GM12878 (cell line): Measurements from ENCODE around the gene MEP1A. TPM values are rescaled to one million over a fixed set of nuclear protein-coding genes. Genes with fewer than 3 reads are reported as not detected.
"Not testable (repeated sequence)": the region's sequence is repeated elsewhere in the genome, so short reads cannot be mapped to it uniquely, and the experiment has no call there.

Experiments used
- ATAC-seq: fragments of 200-7000 bp; cut with Tn5 transposase; 3 replicates; pipeline ENCODE4 v1.9.1; 2020; ENCODE audit warnings: mild to moderate bottlenecking, moderate library complexity
- BruUV-seq: library from RNA; stranded (reverse); fragments of 400-500 nt; replicated peaks from 2 replicates; lab custom pipeline; 2021; lab: Mats Ljungman, UMichigan
- CTCF ChIA-PET: fragments of 300-600 bp; sonication (Branson Sonifier 250); formaldehyde crosslinking; extraction: SDS; loops from one replicate; lab custom pipeline; 2021; ENCODE audit warnings: inconsistent platforms; lab: Yijun Ruan, JAX
- POLR2A ChIA-PET: fragments of 350-600 bp; formaldehyde crosslinking; extraction: SDS; loops from one replicate; lab custom pipeline; 2021; ENCODE audit warnings: inconsistent platforms; lab: Charles Lee
- RAD21 ChIA-PET: fragments of 300-600 bp; sonication (Branson Sonifier 250); formaldehyde crosslinking; loops from one replicate; lab custom pipeline; 2023; ENCODE audit warnings: antibody characterized with exemption; ENCODE audit not compliant: unreplicated experiment; lab: Charles Lee
- SMC1A ChIA-PET: fragments of 300-600 bp; sonication (Branson Sonifier 250); formaldehyde crosslinking; loops from one replicate; lab custom pipeline; 2023; ENCODE audit not compliant: unreplicated experiment, uncharacterized antibody; lab: Charles Lee
- DNase-seq: peaks from one replicate; pipeline ENCODE4 v3.0.0-alpha.2; 2011; ENCODE audit warnings: low read depth, low spot score
- FAIRE-seq: peaks from 3 replicates; lab custom pipeline; 2011; peaks lifted over from hg19 to GRCh38; lab: Jason Lieb, UNC
- H2AFZ ChIP-seq: 2 replicates; pipeline ENCODE4 v1.6.0; 2011; ENCODE audit warnings: low read depth, low read length, control low read depth; ENCODE audit not compliant: control insufficient read depth
- H3K27ac ChIP-seq: 2 replicates; pipeline ENCODE4 v1.5.1; 2011; ENCODE audit warnings: control low read depth; ENCODE audit not compliant: control insufficient read depth, insufficient read depth
- H3K27me3 ChIP-seq, 2 experiments: replicated peaks in 1 of 2; 2 replicates each; pipeline versions ENCODE4 v1.6.0 to v1.6.1; 2011; ENCODE audit warnings: low read length in 1 of 2; ENCODE audit not compliant: control insufficient read depth in 2 of 2, insufficient read depth in 2 of 2
- H3K36me3 ChIP-seq, 2 experiments: 2 replicates each; pipeline ENCODE4 v1.5.1; 2011; ENCODE audit warnings: low read length in 1 of 2; ENCODE audit not compliant: control insufficient read depth in 2 of 2, insufficient read depth in 2 of 2
- H3K4me1 ChIP-seq: 2 replicates; pipeline ENCODE4 v1.6.1; 2011; ENCODE audit warnings: mild to moderate bottlenecking, low read length, moderate library complexity, mixed read lengths; ENCODE audit not compliant: control insufficient read depth, insufficient read depth
- H3K4me2 ChIP-seq: 2 replicates; pipeline ENCODE4 v1.6.0; 2011; ENCODE audit warnings: control low read depth; ENCODE audit not compliant: control insufficient read depth, insufficient read depth
- H3K4me3 ChIP-seq: fragments of 200-600 bp; sonication (generic); 2 replicates; pipeline ENCODE4 v1.5.1; 2016
- H3K79me2 ChIP-seq: 2 replicates; pipeline ENCODE4 v1.6.0; 2011; ENCODE audit warnings: low read length; ENCODE audit not compliant: control insufficient read depth, insufficient read depth
- H3K9ac ChIP-seq: 2 replicates; pipeline ENCODE4 v1.8.0; 2011; ENCODE audit warnings: low read length, control low read depth, mixed read lengths; ENCODE audit not compliant: control insufficient read depth, insufficient read depth
- H3K9me3 ChIP-seq: replicated peaks from 3 replicates; pipeline ENCODE4 v1.5.1; 2011; ENCODE audit warnings: mild to moderate bottlenecking, low read length; ENCODE audit not compliant: control insufficient read depth, insufficient read depth
- H4K20me1 ChIP-seq: 2 replicates; pipeline ENCODE4 v1.6.0; 2011; ENCODE audit not compliant: control insufficient read depth, insufficient read depth
- BMI1 ChIP-seq: fragments of 450-650 bp; IDR thresholded peaks from 2 replicates; pipeline ENCODE4 v1.6.1; 2016; ENCODE audit warnings: mild to moderate bottlenecking, moderate library complexity, borderline replicate concordance
- RAD51 ChIP-seq: fragments of 450-650 bp; IDR thresholded peaks from 2 replicates; pipeline ENCODE4 v1.6.1; 2016; ENCODE audit warnings: moderate library complexity, mild to moderate bottlenecking, inconsistent platforms
- SMC3 ChIP-seq: IDR thresholded peaks from 2 replicates; pipeline ENCODE4 v1.6.1; 2011; ENCODE audit warnings: low read length, improper control_type of control experiment, borderline replicate concordance
- TCF3 ChIP-seq: IDR thresholded peaks from 2 replicates; pipeline ENCODE4 v1.6.1; 2012; ENCODE audit warnings: low read depth, mild to moderate bottlenecking, low read length, borderline replicate concordance; ENCODE audit not compliant: insufficient read depth
- ZNF622 ChIP-seq: fragments of 450-650 bp; IDR thresholded peaks from 2 replicates; pipeline ENCODE4 v1.6.1; 2017; ENCODE audit warnings: mild to moderate bottlenecking, inconsistent platforms
- WGBS: methylation state at CpG from one replicate; pipeline ENCODE4 v1.1.6; 2016; ENCODE audit warnings: low lambda C conversion rate; ENCODE audit not compliant: insufficient replicate concordance, insufficient coverage; ENCODE audit errors: missing lambda C conversion rate; 5-methylcytosine and 5-hydroxymethylcytosine counted together
- in situ Hi-C: fragments of 300-500 bp; cut with MboI; formaldehyde crosslinking; loops from 9 replicates; pipeline ENCODE4 v1.14.3; 2018; ENCODE audit warnings: mixed read lengths
- intact Hi-C: fragments of 100-400 bp; cut with micrococcal nuclease; formaldehyde crosslinking; loops from one replicate; pipeline ENCODE4 v1.14.2; 2022; ENCODE audit not compliant: unreplicated experiment
- polyA plus RNA-seq, 11 experiments: library from polyadenylated mRNA; depleted of rRNA in 4 of 11; unstranded in 6 of 11; stranded (reverse) in 5 of 11; fragments of >200 nt; fragmentation: Nextera tagmentation in 4 of 11; fragmentation: Illumina TruSeq in 1 of 11; extraction: Ambion mirVana in 4 of 11; extraction: Trizol in 1 of 11; gene quantifications; 1 replicate in 1 of 11; 2 replicates in 10 of 11; pipeline versions ENCODE4 v1.2.1 to v1.2.3, GENCODE V29; 2011 to 2016; ENCODE audit warnings: inconsistent platforms in 2 of 11, missing spikeins in 2 of 11, low read depth in 1 of 11
- total RNA-seq, 4 experiments: library from RNA; depleted of rRNA in 3 of 4; stranded (reverse); fragments of >200 nt in 3 of 4; fragmentation: Illumina TruSeq in 1 of 4; extraction: Trizol in 1 of 4; gene quantifications; 2 replicates each; pipeline versions ENCODE4 v1.2.1 to v1.2.3, GENCODE V29; 2013 to 2021
- TF ChIP-seq, protein P1 (sequence below): fragments of 450-650 bp; IDR thresholded peaks from 2 replicates; pipeline ENCODE4 v1.6.1; 2016; ENCODE audit warnings: mild to moderate bottlenecking
- TF ChIP-seq, protein P2 (sequence below): fragments of 450-650 bp; IDR thresholded peaks from 2 replicates; pipeline ENCODE4 v1.6.1; 2017; ENCODE audit warnings: antibody characterized with exemption, mild to moderate bottlenecking, moderate library complexity

MEP1A gene
- total and polyA plus RNA-seq, 10 of the 15 experiments (the other 5 are each of a cell fraction or from before 2014, with no cell fraction given) = not detected

DNA sequence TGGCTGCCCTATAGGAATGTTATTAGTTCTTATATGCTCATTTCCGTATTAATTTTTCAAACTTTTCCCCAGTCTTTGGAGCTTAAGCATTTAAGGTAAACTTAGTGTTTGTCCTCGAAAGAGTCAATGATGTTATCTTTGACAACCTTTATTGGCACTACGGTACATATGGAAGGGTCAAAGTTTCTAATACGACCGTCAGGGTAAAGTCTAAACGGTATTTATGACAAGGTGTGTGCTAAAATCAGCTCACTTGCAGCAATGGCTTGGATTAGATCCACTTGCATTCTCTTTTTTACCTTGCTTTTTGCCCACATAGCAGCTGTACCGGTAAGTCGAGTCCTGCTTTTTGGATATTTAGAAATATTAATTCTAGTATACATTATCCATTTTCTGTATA, at the start of gene MEP1A (continued):
- TF ChIP-seq, protein P1, sequence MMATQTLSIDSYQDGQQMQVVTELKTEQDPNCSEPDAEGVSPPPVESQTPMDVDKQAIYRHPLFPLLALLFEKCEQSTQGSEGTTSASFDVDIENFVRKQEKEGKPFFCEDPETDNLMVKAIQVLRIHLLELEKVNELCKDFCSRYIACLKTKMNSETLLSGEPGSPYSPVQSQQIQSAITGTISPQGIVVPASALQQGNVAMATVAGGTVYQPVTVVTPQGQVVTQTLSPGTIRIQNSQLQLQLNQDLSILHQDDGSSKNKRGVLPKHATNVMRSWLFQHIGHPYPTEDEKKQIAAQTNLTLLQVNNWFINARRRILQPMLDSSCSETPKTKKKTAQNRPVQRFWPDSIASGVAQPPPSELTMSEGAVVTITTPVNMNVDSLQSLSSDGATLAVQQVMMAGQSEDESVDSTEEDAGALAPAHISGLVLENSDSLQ = no peak

DNA sequence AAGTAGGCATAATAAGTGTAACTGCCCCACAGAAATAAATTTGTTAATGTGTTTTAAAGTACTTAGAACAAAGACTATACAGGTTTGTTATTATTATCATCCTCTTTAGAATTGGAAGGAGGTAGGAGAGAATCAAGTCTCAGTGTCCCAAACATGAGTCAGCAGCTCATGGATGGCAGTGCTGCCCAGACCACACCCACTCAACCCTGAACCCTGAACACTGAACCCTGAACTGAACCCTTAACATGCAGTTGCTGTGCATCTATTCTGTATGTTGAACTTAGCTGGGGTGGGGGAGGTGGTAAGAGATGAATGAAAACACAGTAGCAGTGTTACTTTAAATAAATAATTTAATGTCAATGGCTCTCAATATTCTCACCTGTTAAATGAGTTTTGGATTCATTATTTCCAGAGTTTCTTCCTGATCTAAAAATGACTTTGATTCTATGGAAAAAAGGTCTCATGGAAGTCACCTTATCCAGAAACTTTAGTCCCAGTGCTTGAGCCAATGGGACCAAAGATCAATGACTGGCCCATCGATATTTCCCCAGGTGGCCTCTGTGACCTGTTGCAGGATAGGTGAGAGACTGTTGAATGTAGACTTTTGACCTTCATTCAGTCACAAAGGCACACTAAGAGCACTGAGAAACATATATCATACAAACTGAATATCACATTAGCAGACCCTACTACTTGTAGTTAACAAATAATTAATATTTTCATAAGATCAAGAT, 49.6 kb upstream of the MEP1A start:
- 0% methylated on average over 1 of the region's 1 CpG for WGBS
- ChIA-PET POLR2A (no interaction called here), SMC1A (no interaction called here), CTCF (no interaction called here), RAD21 (no interaction called here)
- intact Hi-C loops (no loop called here), in situ Hi-C loops (no loop called here)
- Histone ChIP-seq H3K36me3 (no peaks in the 10 kb centered on the region), H3K4me2 (no peak overlapping the region), H4K20me1 (no peaks in the 10 kb centered on the region), H3K4me3 (no peak overlapping the region), H3K4me1 (no peaks in the 10 kb centered on the region), H3K27me3 (no peaks in the 10 kb centered on the region), H3K9ac (no peak overlapping the region), H3K79me2 (no peaks in the 10 kb centered on the region), H3K27ac (no peak overlapping the region), H2AFZ (no peak overlapping the region), H3K9me3 (no peaks in the 10 kb centered on the region)
- ATAC-seq (no peak), DNase-seq (no peak), FAIRE-seq (no peak)
- no TSS peak for BruUV-seq
- TF ChIP-seq ZNF622 = no peak
- no peak for TF ChIP-seq BMI1
- no peak for TF ChIP-seq SMC3
- TF ChIP-seq, protein P2, sequence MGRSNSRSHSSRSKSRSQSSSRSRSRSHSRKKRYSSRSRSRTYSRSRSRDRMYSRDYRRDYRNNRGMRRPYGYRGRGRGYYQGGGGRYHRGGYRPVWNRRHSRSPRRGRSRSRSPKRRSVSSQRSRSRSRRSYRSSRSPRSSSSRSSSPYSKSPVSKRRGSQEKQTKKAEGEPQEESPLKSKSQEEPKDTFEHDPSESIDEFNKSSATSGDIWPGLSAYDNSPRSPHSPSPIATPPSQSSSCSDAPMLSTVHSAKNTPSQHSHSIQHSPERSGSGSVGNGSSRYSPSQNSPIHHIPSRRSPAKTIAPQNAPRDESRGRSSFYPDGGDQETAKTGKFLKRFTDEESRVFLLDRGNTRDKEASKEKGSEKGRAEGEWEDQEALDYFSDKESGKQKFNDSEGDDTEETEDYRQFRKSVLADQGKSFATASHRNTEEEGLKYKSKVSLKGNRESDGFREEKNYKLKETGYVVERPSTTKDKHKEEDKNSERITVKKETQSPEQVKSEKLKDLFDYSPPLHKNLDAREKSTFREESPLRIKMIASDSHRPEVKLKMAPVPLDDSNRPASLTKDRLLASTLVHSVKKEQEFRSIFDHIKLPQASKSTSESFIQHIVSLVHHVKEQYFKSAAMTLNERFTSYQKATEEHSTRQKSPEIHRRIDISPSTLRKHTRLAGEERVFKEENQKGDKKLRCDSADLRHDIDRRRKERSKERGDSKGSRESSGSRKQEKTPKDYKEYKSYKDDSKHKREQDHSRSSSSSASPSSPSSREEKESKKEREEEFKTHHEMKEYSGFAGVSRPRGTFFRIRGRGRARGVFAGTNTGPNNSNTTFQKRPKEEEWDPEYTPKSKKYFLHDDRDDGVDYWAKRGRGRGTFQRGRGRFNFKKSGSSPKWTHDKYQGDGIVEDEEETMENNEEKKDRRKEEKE = no peak
- TF ChIP-seq RAD51 = no peak
- TF ChIP-seq TCF3 = no peak

DNA sequence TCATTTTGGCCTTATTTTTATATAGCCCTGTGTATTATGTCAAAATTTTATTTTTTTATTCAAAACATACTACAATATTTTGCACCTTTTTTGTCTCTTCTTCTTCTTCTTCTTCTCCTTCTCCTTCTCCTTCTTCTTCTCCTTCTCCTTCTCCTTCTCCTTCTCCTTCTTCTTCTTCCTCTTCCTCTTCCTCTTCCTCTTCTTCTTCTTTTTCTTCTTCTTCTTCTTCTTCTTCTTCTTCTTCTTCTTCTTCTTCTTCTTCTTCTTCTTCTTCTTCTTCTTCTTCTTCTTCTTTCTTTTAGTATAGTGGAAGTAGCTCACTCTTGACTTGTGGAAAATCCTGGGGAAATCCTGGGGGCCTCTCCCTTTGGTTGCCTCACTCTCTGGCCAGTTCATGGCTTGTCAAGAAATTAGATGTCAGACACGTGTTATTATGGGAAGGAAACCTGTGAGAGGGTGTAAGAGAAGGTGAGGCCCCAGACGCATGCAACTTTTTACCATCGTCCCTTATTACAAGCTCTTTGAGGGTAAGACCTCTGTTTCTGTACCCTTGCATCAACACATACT, 48.9 kb upstream of the MEP1A start:
- in situ Hi-C loops, H3K9ac ChIP-seq, H3K4me3 ChIP-seq, H3K27me3 ChIP-seq, H3K4me1 ChIP-seq, H3K27ac ChIP-seq, POLR2A ChIA-PET, CTCF ChIA-PET, H4K20me1 ChIP-seq, H3K36me3 ChIP-seq, DNase-seq, FAIRE-seq, H3K9me3 ChIP-seq, H2AFZ ChIP-seq, SMC1A ChIA-PET, H3K79me2 ChIP-seq, BruUV-seq, intact Hi-C loops, RAD21 ChIA-PET, H3K4me2 ChIP-seq, ATAC-seq: not testable (repeated sequence)
- 17% methylated on average over 3 of the region's 3 CpGs for WGBS
